OCI-LY1 (cell line): ENCODE results near the gene CCDC40.

ENCODE experiments used
- H2AFZ ChIP-seq: fragments of 200-600 bp; sonication (generic), shearing (Covaris generic); 2 replicates; pipeline ENCODE4 v1.6.0; 2014; ENCODE audit warnings: antibody characterized with exemption, mild to moderate bottlenecking, low read length
- H3F3A ChIP-seq: fragments of 200-600 bp; sonication (generic), shearing (Covaris generic); 2 replicates; pipeline ENCODE4 v1.6.0; 2014; ENCODE audit warnings: mild to moderate bottlenecking, antibody characterized with exemption, low read length, moderate library complexity; ENCODE audit not compliant: insufficient read depth
- H3K27ac ChIP-seq: fragments of 200-600 bp; sonication (generic); 2 replicates; pipeline ENCODE4 v1.5.1; 2014; ENCODE audit warnings: low read length, mixed run types, mild to moderate bottlenecking, low read depth; ENCODE audit not compliant: poor library complexity, severe bottlenecking
- H3K27me3 ChIP-seq: fragments of 200-600 bp; sonication (generic); 2 replicates; pipeline ENCODE4 v1.6.0; 2014; ENCODE audit warnings: antibody characterized with exemption, mild to moderate bottlenecking, low read length, moderate library complexity; ENCODE audit not compliant: insufficient read depth
- H3K36me3 ChIP-seq: fragments of 200-600 bp; sonication (generic); 2 replicates; pipeline ENCODE4 v1.6.1; 2014; ENCODE audit warnings: mild to moderate bottlenecking, antibody characterized with exemption, low read length, moderate library complexity, mixed read lengths; ENCODE audit not compliant: insufficient read depth
- H3K4me1 ChIP-seq: fragments of 200-600 bp; sonication (generic); 2 replicates; pipeline ENCODE4 v1.5.1; 2014; ENCODE audit warnings: mild to moderate bottlenecking, low read length, moderate library complexity; ENCODE audit not compliant: insufficient read depth, severe bottlenecking
- H3K4me2 ChIP-seq: fragments of 200-600 bp; sonication (generic), shearing (Covaris generic); 2 replicates; pipeline ENCODE4 v1.6.1; 2014; ENCODE audit warnings: low read length
- H3K4me3 ChIP-seq: fragments of 200-600 bp; sonication (generic); 2 replicates; pipeline ENCODE4 v1.5.1; 2014; ENCODE audit warnings: low read length, low read depth, mild to moderate bottlenecking, mixed read lengths; ENCODE audit not compliant: poor library complexity, severe bottlenecking
- H3K79me2 ChIP-seq: fragments of 200-600 bp; shearing (Covaris generic); 2 replicates; pipeline ENCODE4 v1.6.1; 2016; ENCODE audit warnings: mixed run types, low read length, mixed read lengths; ENCODE audit not compliant: insufficient read depth
- H3K9ac ChIP-seq: fragments of 200-600 bp; sonication (generic), shearing (Covaris generic); 2 replicates; pipeline ENCODE4 v1.6.1; 2014; ENCODE audit warnings: mild to moderate bottlenecking, low read length, mixed read lengths
- H3K9me2 ChIP-seq: fragments of 200-600 bp; sonication (generic), shearing (Covaris generic); 2 replicates; pipeline ENCODE4 v1.6.1; 2014; ENCODE audit warnings: low read depth, mild to moderate bottlenecking, low read length, mixed read lengths
- H3K9me3 ChIP-seq: fragments of 200-600 bp; shearing (Covaris generic); 2 replicates; pipeline ENCODE4 v1.6.1; 2014; ENCODE audit warnings: low read length, mixed read lengths
- H4K20me1 ChIP-seq: fragments of 200-600 bp; sonication (generic), shearing (Covaris generic); 2 replicates; pipeline ENCODE4 v1.6.0; 2016; ENCODE audit warnings: mild to moderate bottlenecking, low read length; ENCODE audit not compliant: insufficient read depth
- EZH2 ChIP-seq: fragments of 200-600 bp; sonication (generic), shearing (Covaris generic); IDR thresholded peaks from 2 replicates; pipeline ENCODE4 v1.8.0; 2017; ENCODE audit warnings: borderline replicate concordance, mixed run types, mild to moderate bottlenecking, antibody characterized with exemption, low read length, moderate library complexity, mixed read lengths
- TF ChIP-seq, protein P1 (sequence below): fragments of 200-600 bp; sonication (generic), shearing (Covaris generic); IDR thresholded peaks from 2 replicates; pipeline ENCODE4 v1.5.1; 2017; ENCODE audit warnings: mild to moderate bottlenecking, antibody characterized with exemption, low read length, moderate library complexity, mixed read lengths

CCDC40 gene

DNA sequence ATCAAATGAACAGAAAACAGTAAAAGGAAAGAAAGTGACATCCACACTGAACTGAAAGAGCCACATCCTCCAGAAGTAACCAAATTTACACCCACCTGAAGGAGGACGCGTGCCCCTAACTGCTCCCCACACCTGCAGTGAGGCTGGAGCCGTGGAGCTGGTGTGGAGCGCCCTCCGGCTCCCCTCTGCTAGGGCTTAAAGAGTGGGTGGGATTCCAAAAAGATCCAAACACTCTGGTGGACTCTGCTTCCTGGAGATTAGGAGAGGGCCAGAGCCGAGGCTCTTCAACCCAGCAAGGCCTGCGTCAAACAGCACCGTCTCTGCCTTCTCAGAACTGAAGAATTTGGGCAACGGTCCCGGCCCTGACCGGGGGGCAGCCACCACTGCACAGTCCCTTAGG, 15.2 kb downstream of the CCDC40 start:
- Histone ChIP-seq H3K27me3 (peaks cover 8% of the 10 kb centered on the region; the same call in 1 of the 2 replicates), H3K79me2 (no peaks in the 10 kb centered on the region), H3K4me3 (no peak overlapping the region), H3K27ac (no peak overlapping the region), H2AFZ (no peak overlapping the region), H3K9ac (no peak overlapping the region), H3K36me3 (no peaks in the 10 kb centered on the region), H3K4me2 (no peak overlapping the region), H4K20me1 (no peaks in the 10 kb centered on the region), H3K4me1 (no peaks in the 10 kb centered on the region), H3K9me3 (no peaks in the 10 kb centered on the region), H3F3A (no peaks in the 10 kb centered on the region), H3K9me2 (no peaks in the 10 kb centered on the region)
- TF ChIP-seq, protein P1, sequence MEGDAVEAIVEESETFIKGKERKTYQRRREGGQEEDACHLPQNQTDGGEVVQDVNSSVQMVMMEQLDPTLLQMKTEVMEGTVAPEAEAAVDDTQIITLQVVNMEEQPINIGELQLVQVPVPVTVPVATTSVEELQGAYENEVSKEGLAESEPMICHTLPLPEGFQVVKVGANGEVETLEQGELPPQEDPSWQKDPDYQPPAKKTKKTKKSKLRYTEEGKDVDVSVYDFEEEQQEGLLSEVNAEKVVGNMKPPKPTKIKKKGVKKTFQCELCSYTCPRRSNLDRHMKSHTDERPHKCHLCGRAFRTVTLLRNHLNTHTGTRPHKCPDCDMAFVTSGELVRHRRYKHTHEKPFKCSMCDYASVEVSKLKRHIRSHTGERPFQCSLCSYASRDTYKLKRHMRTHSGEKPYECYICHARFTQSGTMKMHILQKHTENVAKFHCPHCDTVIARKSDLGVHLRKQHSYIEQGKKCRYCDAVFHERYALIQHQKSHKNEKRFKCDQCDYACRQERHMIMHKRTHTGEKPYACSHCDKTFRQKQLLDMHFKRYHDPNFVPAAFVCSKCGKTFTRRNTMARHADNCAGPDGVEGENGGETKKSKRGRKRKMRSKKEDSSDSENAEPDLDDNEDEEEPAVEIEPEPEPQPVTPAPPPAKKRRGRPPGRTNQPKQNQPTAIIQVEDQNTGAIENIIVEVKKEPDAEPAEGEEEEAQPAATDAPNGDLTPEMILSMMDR, result no peak
- no peak for TF ChIP-seq EZH2

DNA sequence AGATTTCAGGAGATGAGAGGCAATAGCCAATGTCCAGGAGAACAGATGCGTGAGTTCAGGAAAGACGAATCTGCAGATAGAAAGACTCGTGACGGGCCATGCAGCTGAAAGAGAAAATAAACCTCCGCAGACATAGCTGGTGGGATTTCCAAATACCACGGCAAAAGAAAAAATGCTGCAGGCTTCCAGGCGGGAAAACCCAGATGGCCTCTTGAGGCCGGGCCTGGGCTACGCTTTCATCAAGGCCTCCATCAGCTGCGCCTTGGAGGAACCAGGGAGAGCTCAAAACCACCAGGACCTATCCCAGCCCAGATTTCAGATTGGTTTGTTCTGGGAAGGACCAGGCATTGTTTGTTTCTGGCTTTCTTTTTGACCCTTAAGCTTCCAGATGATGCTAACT, 16.7 kb downstream of the CCDC40 start:
- Histone ChIP-seq H2AFZ (no peak overlapping the region), H3K36me3 (no peaks in the 10 kb centered on the region), H3F3A (no peaks in the 10 kb centered on the region), H3K4me2 (no peak overlapping the region), H3K79me2 (no peaks in the 10 kb centered on the region), H3K9ac (no peak overlapping the region), H3K27ac (no peak overlapping the region), H3K9me3 (no peaks in the 10 kb centered on the region), H3K9me2 (no peaks in the 10 kb centered on the region), H3K27me3 (peaks cover 8% of the 10 kb centered on the region; the same call in 1 of the 2 replicates), H3K4me3 (no peak overlapping the region), H3K4me1 (no peaks in the 10 kb centered on the region), H4K20me1 (no peaks in the 10 kb centered on the region)
- no peak for TF ChIP-seq EZH2
- TF ChIP-seq, protein P1, result no peak

DNA sequence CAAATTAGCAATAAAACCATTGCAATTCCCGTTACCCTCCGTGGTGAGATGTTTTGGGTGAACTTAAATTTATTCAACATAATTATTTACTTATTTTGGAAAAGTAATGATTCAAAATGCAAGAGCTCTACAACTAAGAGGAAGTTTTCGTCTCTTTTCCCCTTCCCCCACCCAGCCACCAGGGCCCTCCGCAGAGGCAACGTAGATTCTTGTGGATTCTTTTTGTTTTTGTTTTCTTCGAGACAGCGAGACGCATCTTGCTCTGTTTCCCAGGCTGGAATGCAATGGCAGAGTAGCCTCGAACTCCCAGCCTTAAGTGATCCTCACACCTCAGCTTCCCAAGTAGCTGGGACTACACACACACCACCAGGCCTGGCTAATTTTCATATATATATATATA, 19.2 kb downstream of the CCDC40 start:
- Histone ChIP-seq H3K9me2 (no peaks in the 10 kb centered on the region), H3K36me3 (no peaks in the 10 kb centered on the region), H3K79me2 (no peaks in the 10 kb centered on the region), H3K4me3 (no peak overlapping the region), H3F3A (no peaks in the 10 kb centered on the region), H4K20me1 (no peaks in the 10 kb centered on the region), H3K27ac (no peak overlapping the region), H3K9me3 (no peaks in the 10 kb centered on the region), H2AFZ (no peak overlapping the region), H3K4me1 (no peaks in the 10 kb centered on the region), H3K4me2 (no peak overlapping the region), H3K9ac (no peak overlapping the region), H3K27me3 (peaks cover 8% of the 10 kb centered on the region)
- TF ChIP-seq EZH2, result no peak
- TF ChIP-seq, protein P1, result no peak
